Measurements from ENCODE around the gene FOXR1.

Gene FOXR1

GRCh38 chr11:119025541-119025940 is 54.0 kb downstream of the FOXR1 start:
- Histone ChIP-seq H3K36me3 (ENCODE audit: control insufficient read depth, low read length) (peaks cover 88% of the 10 kb centered on the region), H3F3A (ENCODE audit: control insufficient read depth, insufficient read depth) (peaks cover 9% of the 10 kb centered on the region), H3K9me3 (ENCODE audit: control insufficient read depth, insufficient read depth, low read length) (no peaks in the 10 kb centered on the region), H3K79me2 (ENCODE audit: control insufficient read depth, low read length) (peaks cover 46% of the 10 kb centered on the region), H4K20me1 (ENCODE audit: control insufficient read depth, insufficient read depth, low read depth, low read length) (no peaks in the 10 kb centered on the region), H3K4me1 (ENCODE audit: control insufficient read depth, low read length) (peaks cover 26% of the 10 kb centered on the region), H3K4me3 (ENCODE audit: low read length) (no peak overlapping the region), H3K9me2 (replicated peaks; ENCODE audit: control insufficient read depth, low read length) (no peaks in the 10 kb centered on the region), H3K27ac (ENCODE audit: low read depth, low read length) (no peak overlapping the region), H3K27me3 (ENCODE audit: control insufficient read depth, low read length) (no peaks in the 10 kb centered on the region), H3K4me2 (ENCODE audit: low read length) (no peak overlapping the region)
- TF ChIP-seq EZH2phosphoT487 (IDR thresholded peaks at IDR 0.05; ENCODE audit: borderline replicate concordance, low read length) (no peak), CTCF (IDR thresholded peaks at IDR 0.05; ENCODE audit: low read depth, low read length, poor library complexity, severe bottlenecking) (no peak)

GRCh38 chr11:119025978-119026766 is 54.6 kb downstream of the FOXR1 start:
- H3K9me2 ChIP-seq (replicated peaks; ENCODE audit: control insufficient read depth, low read length), result no peaks in the 10 kb centered on the region
- H3K4me2 ChIP-seq (ENCODE audit: low read length), result no peak overlapping the region
- no peaks in the 10 kb centered on the region for H3K9me3 ChIP-seq (ENCODE audit: control insufficient read depth, insufficient read depth, low read length)
- no peaks in the 10 kb centered on the region for H3K27me3 ChIP-seq (ENCODE audit: control insufficient read depth, low read length)
- H3K4me1 ChIP-seq (ENCODE audit: control insufficient read depth, low read length), result peaks cover 20% of the 10 kb centered on the region
- no peaks in the 10 kb centered on the region for H4K20me1 ChIP-seq (ENCODE audit: control insufficient read depth, insufficient read depth, low read depth, low read length)
- TF ChIP-seq CTCF (IDR thresholded peaks at IDR 0.05; ENCODE audit: low read depth, low read length, poor library complexity, severe bottlenecking), result no peak
- no peak for TF ChIP-seq EZH2phosphoT487 (IDR thresholded peaks at IDR 0.05; ENCODE audit: borderline replicate concordance, low read length)
- peaks cover 41% of the 10 kb centered on the region for H3K79me2 ChIP-seq (ENCODE audit: control insufficient read depth, low read length)
- H3K27ac ChIP-seq (ENCODE audit: low read depth, low read length), result no peak overlapping the region
- H3K4me3 ChIP-seq (ENCODE audit: low read length), result no peak overlapping the region
- peaks cover 8% of the 10 kb centered on the region for H3F3A ChIP-seq (ENCODE audit: control insufficient read depth, insufficient read depth)
- H3K36me3 ChIP-seq (ENCODE audit: control insufficient read depth, low read length), result peaks cover 83% of the 10 kb centered on the region

GRCh38 chr11:119026970-119027369 is 55.4 kb downstream of the FOXR1 start:
- no peaks in the 10 kb centered on the region for H3K9me3 ChIP-seq (ENCODE audit: control insufficient read depth, insufficient read depth, low read length)
- no peak overlapping the region for H3K4me2 ChIP-seq (ENCODE audit: low read length)
- H3K36me3 ChIP-seq (ENCODE audit: control insufficient read depth, low read length), result peaks cover 75% of the 10 kb centered on the region
- H3K4me3 ChIP-seq (ENCODE audit: low read length), result no peak overlapping the region
- H3K27ac ChIP-seq (ENCODE audit: low read depth, low read length), result no peak overlapping the region
- peaks cover 18% of the 10 kb centered on the region for H3K4me1 ChIP-seq (ENCODE audit: control insufficient read depth, low read length)
- peaks cover 5% of the 10 kb centered on the region for H3F3A ChIP-seq (ENCODE audit: control insufficient read depth, insufficient read depth)
- no peaks in the 10 kb centered on the region for H3K9me2 ChIP-seq (replicated peaks; ENCODE audit: control insufficient read depth, low read length)
- no peaks in the 10 kb centered on the region for H4K20me1 ChIP-seq (ENCODE audit: control insufficient read depth, insufficient read depth, low read depth, low read length)
- H3K79me2 ChIP-seq (ENCODE audit: control insufficient read depth, low read length), result peaks cover 33% of the 10 kb centered on the region
- TF ChIP-seq EZH2phosphoT487 (IDR thresholded peaks at IDR 0.05; ENCODE audit: borderline replicate concordance, low read length) (no peak), CTCF (IDR thresholded peaks at IDR 0.05; ENCODE audit: low read depth, low read length, poor library complexity, severe bottlenecking) (no peak)
- no peaks in the 10 kb centered on the region for H3K27me3 ChIP-seq (ENCODE audit: control insufficient read depth, low read length)
